ENCODE measurements around the gene PITPNC1. TPM values are rescaled to one million over a fixed set of nuclear protein-coding genes. Genes with fewer than 3 reads are reported as not detected.

The PITPNC1 gene
- total RNA-seq = 8.7 and 11.0 TPM in 2 replicates

DNA sequence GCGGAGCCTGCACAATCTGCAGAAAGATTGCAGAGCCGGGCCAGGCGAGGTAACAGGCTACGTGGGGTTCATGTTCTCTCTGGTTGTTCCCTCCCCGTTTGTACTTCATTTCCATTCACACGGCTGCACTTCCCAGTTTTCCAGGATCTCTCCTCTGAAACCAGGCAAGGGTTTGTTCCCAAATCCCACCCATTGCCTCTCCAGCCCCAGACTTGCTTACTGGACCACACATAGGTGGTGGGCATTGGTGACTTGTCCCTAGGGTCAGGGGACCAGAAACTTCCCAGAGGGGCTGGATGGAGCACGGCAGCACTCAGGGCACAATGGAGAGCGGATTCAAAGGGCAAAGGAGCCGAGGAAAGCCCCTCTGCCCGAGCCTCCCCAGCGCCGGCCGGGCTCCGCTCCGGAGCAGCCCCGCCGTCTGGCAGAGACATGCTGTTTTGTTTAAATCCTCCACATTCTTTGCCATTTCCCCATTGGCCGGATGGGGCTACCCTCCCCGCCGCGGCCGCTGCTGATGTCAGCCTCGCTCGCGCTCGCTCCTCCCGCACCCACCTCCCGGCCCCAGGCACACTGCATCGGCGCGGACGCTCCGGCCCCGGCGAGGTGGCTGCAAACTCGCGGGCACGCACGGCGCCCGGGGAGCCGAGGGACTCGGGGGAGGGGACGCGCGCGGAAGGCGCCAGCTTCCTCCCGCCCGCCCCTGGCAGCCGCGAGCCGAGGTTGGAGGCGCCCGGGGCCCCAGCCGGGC lies at the start of gene PITPNC1:
Gene PITPNC1 (plus strand): TSS at position 545 of the 751 bp plus-strand sequence.

DNA sequence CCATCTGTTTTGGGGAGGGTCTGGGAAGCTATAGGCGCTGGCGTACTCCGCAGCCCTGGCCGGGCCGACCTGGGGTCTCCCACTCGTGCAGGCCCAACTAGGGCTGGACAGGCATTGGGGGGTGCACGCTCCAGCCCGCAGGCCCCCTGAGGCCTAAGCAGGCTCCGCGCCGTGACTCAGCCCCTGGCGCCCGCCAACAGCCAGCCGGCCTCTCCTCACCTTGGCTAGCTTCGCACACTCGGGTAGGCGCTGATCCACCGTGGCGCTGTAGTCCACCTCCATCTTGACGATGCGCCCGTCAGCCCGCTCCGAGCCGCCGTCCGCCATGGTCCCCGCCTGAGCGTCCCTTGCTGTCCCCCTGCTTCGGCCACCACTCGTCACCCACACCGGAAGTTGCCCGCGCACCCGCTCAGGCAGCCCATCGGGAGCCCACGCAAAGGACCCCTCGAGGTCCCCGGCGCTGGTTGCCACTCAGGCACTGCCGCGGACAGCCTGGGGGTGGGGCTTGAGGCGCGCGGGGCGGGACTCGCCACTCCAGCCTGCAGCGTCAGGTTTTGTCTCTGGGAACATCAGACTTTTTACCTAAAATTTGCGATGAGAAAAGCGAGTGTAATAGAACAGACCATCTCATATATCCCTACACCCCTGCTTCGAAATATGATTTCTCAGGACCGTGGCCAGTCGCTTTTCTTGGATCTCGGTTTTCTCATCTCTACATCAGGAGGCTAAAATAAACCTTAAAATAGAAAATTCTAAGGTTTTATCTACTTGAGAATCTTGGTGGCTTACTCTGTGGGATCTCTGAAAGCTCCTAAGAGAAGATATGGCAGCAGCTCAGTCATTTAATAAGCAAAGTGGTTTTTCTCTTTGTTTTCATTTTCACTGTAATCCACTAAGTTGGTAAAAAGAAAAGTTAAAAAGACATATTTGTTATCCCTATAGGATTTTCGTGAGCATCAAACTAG lies 10.6 kb upstream of the PITPNC1 start, which contains the start of gene PSMD12:
Gene PSMD12 (minus strand): TSS at position 385 of the 965 bp plus-strand sequence. CDS start 58 bp downstream, at position 327.

DNA sequence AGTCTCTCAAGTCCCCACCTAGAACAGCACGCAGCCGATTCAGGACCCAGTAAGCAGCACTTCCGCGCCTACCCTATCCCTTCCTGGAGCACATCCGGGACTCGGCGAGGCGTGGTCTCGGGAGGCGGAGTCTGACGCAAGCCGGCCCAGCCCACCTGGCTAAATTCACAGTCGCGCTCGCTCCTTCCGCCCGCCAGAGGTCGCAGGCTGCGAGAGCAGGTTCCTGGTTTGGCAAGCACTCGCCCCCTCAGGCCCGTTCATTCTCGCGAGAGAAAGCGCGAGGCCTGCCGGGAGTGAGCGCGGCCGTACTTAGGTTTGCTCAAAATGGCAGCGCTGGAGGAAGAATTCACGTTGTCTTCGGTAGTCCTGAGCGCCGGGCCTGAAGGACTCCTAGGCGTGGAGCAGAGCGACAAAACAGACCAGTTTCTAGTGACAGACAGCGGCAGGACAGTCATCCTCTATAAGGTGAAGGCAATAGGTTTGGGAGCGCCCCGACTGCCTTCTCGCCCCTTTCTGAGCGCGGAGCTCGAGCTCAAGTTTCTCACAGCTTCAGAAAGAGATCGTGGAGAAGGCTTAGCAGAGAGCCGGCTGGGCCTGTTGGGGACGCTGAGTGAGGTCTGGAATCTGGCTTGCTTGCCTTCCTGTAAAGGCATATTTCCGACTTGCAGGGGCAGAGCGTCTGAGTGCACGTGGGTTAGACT lies 340.7 kb downstream of the PITPNC1 start, which contains the start of gene NOL11:
Gene NOL11 (plus strand): TSS at position 313 of the 701 bp plus-strand sequence. CDS start 12 bp downstream, at position 325.

Other genes starting within 250 kb of the PITPNC1 start
- 28.5 and 33.5 TPM in 2 replicates for gene HELZ, start 132.1 kb upstream of the PITPNC1 start, total RNA-seq
- gene PSMD12, start 10.7 kb upstream of the PITPNC1 start, total RNA-seq = 22.9 and 24.8 TPM in 2 replicates

All from cardiac atrium fibroblast (primary cell).